ENCODE data around the gene ABCB10. TPM values are rescaled to one million over a fixed set of nuclear protein-coding genes. Genes with fewer than 3 reads are reported as not detected.

Gene ABCB10
- total RNA-seq, 6 donors from 2014 or later: 11.1 to 21.3 (median 17.7) TPM

DNA sequence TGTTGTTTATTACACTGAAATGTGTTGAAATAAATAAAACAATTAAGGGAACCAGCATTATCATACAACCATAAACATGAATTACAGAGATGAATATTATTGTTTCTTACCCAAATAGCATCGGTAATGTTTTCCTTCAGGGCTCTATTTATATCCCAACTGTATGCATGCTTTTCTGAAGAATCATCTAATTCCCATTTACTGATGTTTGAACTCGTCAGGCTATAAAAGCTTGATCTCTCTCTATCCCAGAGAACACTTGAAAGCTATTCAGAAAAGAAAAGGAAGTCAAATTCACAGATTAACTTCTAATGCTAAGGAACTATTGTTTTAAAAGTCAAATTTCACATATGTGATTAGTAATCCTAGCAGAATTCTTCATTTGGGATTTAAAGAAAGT lies 62.7 kb downstream of the ABCB10 start:
- H3K27me3 ChIP-seq: no peaks in the 10 kb centered on the region

DNA sequence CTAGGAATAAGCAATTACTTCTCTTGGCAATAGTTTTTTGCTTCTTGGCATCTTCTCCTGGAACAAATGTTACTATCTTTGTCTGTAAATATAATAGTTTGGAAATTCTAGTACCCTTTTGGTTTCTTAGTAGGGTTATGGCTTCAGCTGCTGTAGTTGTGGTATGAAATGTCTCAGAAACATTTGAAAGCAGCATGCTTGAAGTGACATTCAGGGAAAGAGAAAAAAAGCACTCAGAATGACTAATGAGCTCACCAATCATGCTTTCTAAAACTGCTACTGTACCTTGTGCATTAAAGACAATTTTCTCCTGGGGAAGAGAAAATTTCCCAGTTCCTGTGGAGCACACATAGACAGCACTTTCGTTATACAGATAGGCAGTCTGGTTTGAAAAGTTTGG lies 71.3 kb downstream of the ABCB10 start:
- TF ChIP-seq EP300 (IDR thresholded peaks at IDR 0.05): no peak
- no peak for TF ChIP-seq POLR2AphosphoS5 (IDR thresholded peaks at IDR 0.05)
- no peak for TF ChIP-seq POLR2A (IDR thresholded peaks at IDR 0.05)
- TF ChIP-seq, protein P1, sequence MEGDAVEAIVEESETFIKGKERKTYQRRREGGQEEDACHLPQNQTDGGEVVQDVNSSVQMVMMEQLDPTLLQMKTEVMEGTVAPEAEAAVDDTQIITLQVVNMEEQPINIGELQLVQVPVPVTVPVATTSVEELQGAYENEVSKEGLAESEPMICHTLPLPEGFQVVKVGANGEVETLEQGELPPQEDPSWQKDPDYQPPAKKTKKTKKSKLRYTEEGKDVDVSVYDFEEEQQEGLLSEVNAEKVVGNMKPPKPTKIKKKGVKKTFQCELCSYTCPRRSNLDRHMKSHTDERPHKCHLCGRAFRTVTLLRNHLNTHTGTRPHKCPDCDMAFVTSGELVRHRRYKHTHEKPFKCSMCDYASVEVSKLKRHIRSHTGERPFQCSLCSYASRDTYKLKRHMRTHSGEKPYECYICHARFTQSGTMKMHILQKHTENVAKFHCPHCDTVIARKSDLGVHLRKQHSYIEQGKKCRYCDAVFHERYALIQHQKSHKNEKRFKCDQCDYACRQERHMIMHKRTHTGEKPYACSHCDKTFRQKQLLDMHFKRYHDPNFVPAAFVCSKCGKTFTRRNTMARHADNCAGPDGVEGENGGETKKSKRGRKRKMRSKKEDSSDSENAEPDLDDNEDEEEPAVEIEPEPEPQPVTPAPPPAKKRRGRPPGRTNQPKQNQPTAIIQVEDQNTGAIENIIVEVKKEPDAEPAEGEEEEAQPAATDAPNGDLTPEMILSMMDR (IDR thresholded peaks at IDR 0.05): no peak

More for the DNA sequence above, 62.7 kb downstream of the ABCB10 start:
- Histone ChIP-seq H3K9me3 (no peaks in the 10 kb centered on the region), H3K4me1 (no peaks in the 10 kb centered on the region), H3K36me3 (peaks cover 23 to 97% (median 64%) of the 10 kb centered on the region in 4 donors), H3K4me3 (no peak overlapping the region), H3K27ac (no peak overlapping the region)
- DNase-seq (no peak), ATAC-seq (ENCODE audit: low FRiP score in 2 of 2) (no peak)
- TF ChIP-seq, protein P1 (IDR thresholded peaks at IDR 0.05): no peak
- TF ChIP-seq EP300 (IDR thresholded peaks at IDR 0.05): no peak
- TF ChIP-seq POLR2AphosphoS5 (IDR thresholded peaks at IDR 0.05): no peak
- no peak for TF ChIP-seq POLR2A (IDR thresholded peaks at IDR 0.05)
- WGBS, 2 donors: 91 to 97% methylated on average over 2 of the region's 2 CpGs

GRCh38 chr1:229485318-229485717 lies 73.2 kb downstream of the ABCB10 start:
- WGBS, 2 donors: 82 to 85% methylated on average over 1 of the region's 1 CpG
- no peaks in the 10 kb centered on the region for H3K27me3 ChIP-seq
- no peak for TF ChIP-seq POLR2AphosphoS5 (IDR thresholded peaks at IDR 0.05)
- TF ChIP-seq POLR2A (IDR thresholded peaks at IDR 0.05): no peak
- TF ChIP-seq EP300 (IDR thresholded peaks at IDR 0.05): no peak
- TF ChIP-seq, protein P1 (IDR thresholded peaks at IDR 0.05): no peak
- no peaks in the 10 kb centered on the region for H3K9me3 ChIP-seq
- H3K4me3 ChIP-seq: no peak overlapping the region
- peaks cover 23 to 96% (median 55%) of the 10 kb centered on the region in 4 donors for H3K36me3 ChIP-seq
- ATAC-seq (ENCODE audit: low FRiP score in 2 of 2) (no peak), DNase-seq (no peak)
- H3K4me1 ChIP-seq: no peaks in the 10 kb centered on the region
- H3K27ac ChIP-seq: no peak overlapping the region

More for the DNA sequence above, 71.3 kb downstream of the ABCB10 start:
- no peak for DNase-seq
- WGBS, 2 donors: 97 to 100% methylated on average over 1 of the region's 1 CpG
- Histone ChIP-seq H3K4me1 (no peaks in the 10 kb centered on the region), H3K9me3 (no peaks in the 10 kb centered on the region), H3K27ac (no peak overlapping the region), H3K27me3 (no peaks in the 10 kb centered on the region), H3K36me3 (peaks cover 20 to 96% (median 54%) of the 10 kb centered on the region in 4 donors), H3K4me3 (no peak overlapping the region)
- ATAC-seq (ENCODE audit: low FRiP score in 2 of 2): no peak

GRCh38 chr1:229482511-229482910 lies 76.0 kb downstream of the ABCB10 start:
- DNase-seq (no peak), ATAC-seq (ENCODE audit: low FRiP score in 2 of 2) (no peak)
- peaks cover 16 to 94% (median 44%) of the 10 kb centered on the region in 4 donors for H3K36me3 ChIP-seq
- H3K4me3 ChIP-seq: no peak overlapping the region
- H3K9me3 ChIP-seq: no peaks in the 10 kb centered on the region
- 76 to 99% methylated on average over 5 of the region's 5 CpGs for WGBS, 2 donors
- no peaks in the 10 kb centered on the region for H3K4me1 ChIP-seq
- no peaks in the 10 kb centered on the region for H3K27me3 ChIP-seq
- no peak for TF ChIP-seq POLR2AphosphoS5 (IDR thresholded peaks at IDR 0.05)
- TF ChIP-seq POLR2A (IDR thresholded peaks at IDR 0.05): no peak
- no peak for TF ChIP-seq EP300 (IDR thresholded peaks at IDR 0.05)
- TF ChIP-seq, protein P1 (IDR thresholded peaks at IDR 0.05): no peak
- H3K27ac ChIP-seq: no peak overlapping the region

- 91 to 96% methylated on average over 7 of the region's 7 CpGs for WGBS, 2 donors
- H3K36me3 ChIP-seq: peaks cover 19 to 94% (median 46%) of the 10 kb centered on the region in 4 donors
- TF ChIP-seq EP300 (IDR thresholded peaks at IDR 0.05): no peak
- no peak for TF ChIP-seq POLR2A (IDR thresholded peaks at IDR 0.05)
- TF ChIP-seq, protein P1 (IDR thresholded peaks at IDR 0.05): no peak
- TF ChIP-seq POLR2AphosphoS5 (IDR thresholded peaks at IDR 0.05): no peak
Observed at GRCh38 chr1:229480495-229480894, 78.0 kb downstream of the ABCB10 start.

More at GRCh38 chr1:229480495-229480894, 78.0 kb downstream of the ABCB10 start:
- Histone ChIP-seq H3K4me3 (no peak overlapping the region), H3K27ac (no peak overlapping the region), H3K9me3 (no peaks in the 10 kb centered on the region), H3K4me1 (no peaks in the 10 kb centered on the region), H3K27me3 (no peaks in the 10 kb centered on the region)
- no peak for DNase-seq
- no peak for ATAC-seq (ENCODE audit: low FRiP score in 2 of 2)
